HG02943 (cell line): ENCODE results near the gene WWC2.
A peak's percentile ranks its signal among the peaks of the same experiment; 100 is the strongest.

Source experiments
- ATAC-seq: cut with Tn5 transposase; IDR thresholded peaks from one replicate; pipeline ENCODE4 v1.9.1; 2021; ENCODE audit warnings: mild to moderate bottlenecking, low read depth, moderate library complexity; ENCODE audit not compliant: unreplicated experiment

Gene WWC2

GRCh38 chr4:183098723-183099536 lies at the start of gene WWC2:
Gene WWC2, plus strand, starts transcription at chr4:183099257. Its CDS starts 235 bp downstream, at chr4:183099492.
- ATAC-seq = peak; percentile 68

GRCh38 chr4:183053681-183054080 lies 45.4 kb upstream of the WWC2 start:
- no peak for ATAC-seq

- no peak for ATAC-seq
Measured at GRCh38 chr4:183057255-183057654, 41.8 kb upstream of the WWC2 start.

- ATAC-seq = no peak
Measured at GRCh38 chr4:183059797-183060196, 39.3 kb upstream of the WWC2 start.

DNA sequence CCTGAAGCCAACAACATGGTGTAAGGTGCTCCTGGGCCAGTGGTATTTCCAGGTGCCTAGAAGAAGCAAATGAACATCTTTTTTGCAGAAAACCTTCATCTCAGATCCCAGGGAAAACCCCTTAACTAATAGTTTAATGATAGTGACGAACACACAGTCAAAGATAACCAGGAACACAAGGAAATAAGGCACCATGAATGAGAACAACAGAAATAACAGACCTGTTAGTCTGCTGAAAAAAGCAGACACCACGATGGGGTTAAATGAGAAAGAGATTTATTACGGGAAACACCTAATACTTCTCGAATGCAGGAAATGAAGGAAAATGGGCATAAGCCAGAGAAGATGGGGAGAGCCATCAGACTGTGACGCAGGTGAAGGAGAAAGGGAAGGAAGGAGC lies 30.6 kb upstream of the WWC2 start:
- ATAC-seq = no peak

DNA sequence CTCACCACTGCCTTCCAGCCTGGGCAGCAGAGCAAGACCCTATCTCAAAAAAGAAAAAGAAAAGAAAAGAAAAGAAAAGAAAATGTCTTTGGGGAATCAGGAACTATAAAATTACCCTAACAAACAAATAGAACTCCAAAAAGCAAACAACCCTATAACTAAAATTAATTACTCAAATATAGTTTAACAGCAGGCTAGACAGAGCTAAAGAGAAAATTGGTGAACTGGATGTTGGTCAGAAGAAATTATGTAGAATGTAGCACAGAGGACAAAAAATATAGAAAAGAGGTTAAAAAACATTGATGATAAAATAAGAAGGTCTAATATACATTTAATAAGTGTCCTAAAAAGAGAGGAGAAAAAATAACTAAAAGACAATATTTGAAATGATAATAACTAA lies 27.8 kb upstream of the WWC2 start:
- no peak for ATAC-seq

GRCh38 chr4:183072176-183072575 lies 26.9 kb upstream of the WWC2 start:
- ATAC-seq = no peak

- ATAC-seq = no peak
Measured at GRCh38 chr4:183073838-183074145, 25.3 kb upstream of the WWC2 start.

GRCh38 chr4:183074288-183074990 lies 24.6 kb upstream of the WWC2 start:
- ATAC-seq = no peak

GRCh38 chr4:183078634-183079033 lies 20.4 kb upstream of the WWC2 start:
- no peak for ATAC-seq

DNA sequence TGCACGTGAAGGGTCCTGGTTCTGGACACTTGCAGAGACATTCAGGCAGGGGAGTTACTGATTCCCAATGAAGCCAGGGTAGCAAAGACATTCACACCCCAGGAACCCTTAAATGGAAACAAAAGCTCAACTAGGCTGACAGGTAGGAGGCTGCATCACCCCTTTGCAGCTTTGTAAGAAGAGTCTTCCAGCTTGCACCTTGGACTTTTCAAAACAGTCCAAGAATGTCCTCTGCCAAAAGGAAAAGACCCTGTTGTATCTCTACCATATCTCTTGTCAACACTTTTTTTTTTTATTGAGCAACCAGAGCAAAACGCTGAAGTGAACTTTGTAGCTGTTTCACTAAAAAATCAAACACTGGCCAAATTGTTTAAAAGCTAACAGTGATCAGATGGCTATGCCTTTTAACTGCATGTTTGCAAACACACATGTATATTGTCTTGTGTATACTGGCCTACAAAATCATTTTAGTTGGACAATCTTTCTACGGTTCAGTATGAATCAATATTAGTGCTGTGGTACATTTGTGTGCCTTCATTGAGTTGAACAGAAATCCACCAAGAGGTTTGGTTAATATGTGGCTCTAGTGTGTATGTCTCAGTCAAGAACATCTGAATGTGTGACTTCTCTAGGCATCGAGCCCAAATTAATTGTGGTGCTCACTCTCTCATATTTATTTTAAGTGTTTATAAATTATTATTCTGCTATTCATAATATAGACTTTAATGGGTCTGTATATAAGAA lies 18.5 kb upstream of the WWC2 start:
- ATAC-seq = no peak

DNA sequence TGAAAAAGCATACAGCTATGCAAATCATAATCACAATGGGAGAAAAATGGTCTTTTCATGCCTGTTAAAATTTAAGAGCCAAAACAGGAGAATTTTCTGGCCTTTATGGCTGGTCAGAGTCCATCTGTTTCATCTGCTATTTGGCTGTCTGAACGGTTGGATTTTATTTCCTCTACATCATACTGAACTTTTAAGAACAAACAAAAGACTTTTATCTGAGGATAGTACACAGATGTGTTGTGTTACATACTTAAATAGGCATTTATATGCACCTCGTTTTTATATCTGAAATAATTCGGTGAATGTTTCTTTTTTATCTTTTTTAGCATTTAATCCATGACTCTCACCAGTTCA lies 18.0 kb upstream of the WWC2 start:
- no peak for ATAC-seq

- ATAC-seq = no peak
Measured at GRCh38 chr4:183082053-183082452, 17.0 kb upstream of the WWC2 start.

DNA sequence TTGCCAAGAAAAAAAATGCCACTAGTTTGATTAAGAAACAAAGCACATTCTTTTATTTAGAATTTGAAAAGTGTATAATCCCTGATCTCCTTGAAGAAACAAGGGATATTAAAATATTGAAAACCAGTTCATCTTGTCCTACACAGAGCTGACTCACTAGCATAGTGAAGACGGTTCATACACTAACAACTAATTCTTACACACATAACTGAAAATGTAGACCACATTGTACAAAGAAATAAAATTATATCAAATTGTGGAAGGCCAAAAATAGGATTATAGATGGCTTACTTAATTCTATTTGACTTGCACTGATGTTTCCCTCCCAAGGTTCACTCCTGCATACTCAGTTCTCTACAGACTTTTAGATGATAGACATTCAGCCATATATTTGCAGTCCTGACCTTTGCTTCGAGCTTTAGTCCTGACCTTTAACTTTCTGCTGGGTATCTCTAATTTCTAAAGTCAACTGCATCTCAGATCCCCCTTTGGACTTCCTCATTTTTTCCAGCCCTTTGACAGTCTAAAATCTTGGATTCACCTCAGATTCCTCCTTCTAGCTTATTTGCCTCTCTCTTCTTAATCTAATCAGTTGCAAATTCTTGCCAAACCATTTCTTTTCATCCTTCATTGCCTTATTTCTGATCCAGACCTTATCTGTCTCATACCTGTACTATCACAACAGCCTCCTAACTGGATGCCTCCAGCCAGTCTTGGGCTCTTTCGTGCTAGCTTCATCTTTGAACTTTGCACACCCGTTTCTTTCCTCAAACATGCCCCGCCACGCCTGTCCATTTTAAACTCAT lies 4.5 kb upstream of the WWC2 start:
- ATAC-seq = no peak

GRCh38 chr4:183095199-183095512 lies 3.9 kb upstream of the WWC2 start:
- no peak for ATAC-seq

DNA sequence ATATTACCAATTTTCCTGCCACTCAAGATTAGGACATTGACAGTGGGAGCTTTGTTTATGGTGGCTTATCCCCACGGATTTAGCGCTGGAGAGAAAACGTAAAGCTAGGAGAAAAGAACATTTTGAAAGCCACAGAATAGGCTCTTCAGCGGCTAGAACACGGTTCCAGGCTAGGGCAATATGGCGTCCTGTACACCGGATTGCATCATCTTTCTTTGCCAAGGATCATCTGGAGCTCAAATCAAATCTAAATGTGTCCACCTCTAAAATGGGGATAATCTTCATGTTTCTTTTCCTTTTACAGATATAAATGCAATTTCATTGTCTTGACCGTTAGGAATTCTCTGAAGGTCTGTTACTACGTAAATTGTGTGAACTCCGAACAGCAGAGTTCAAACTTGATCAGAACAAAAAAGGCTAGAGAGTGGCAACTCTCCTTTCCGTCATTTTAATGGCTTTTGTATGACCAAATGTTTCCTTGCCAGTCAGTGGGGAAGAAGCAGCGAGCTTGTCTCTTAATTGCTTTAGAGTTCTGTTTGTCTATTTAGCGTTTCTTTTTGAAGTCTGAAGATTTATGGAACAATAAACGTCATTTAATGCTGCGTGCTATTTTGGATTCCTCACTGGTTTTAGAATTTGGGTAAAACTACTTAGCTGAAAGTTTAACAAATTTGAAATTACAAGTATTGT lies 2.6 kb upstream of the WWC2 start:
- ATAC-seq = no peak

- no peak for ATAC-seq
Measured at GRCh38 chr4:183097231-183098018, 1.6 kb upstream of the WWC2 start.

DNA sequence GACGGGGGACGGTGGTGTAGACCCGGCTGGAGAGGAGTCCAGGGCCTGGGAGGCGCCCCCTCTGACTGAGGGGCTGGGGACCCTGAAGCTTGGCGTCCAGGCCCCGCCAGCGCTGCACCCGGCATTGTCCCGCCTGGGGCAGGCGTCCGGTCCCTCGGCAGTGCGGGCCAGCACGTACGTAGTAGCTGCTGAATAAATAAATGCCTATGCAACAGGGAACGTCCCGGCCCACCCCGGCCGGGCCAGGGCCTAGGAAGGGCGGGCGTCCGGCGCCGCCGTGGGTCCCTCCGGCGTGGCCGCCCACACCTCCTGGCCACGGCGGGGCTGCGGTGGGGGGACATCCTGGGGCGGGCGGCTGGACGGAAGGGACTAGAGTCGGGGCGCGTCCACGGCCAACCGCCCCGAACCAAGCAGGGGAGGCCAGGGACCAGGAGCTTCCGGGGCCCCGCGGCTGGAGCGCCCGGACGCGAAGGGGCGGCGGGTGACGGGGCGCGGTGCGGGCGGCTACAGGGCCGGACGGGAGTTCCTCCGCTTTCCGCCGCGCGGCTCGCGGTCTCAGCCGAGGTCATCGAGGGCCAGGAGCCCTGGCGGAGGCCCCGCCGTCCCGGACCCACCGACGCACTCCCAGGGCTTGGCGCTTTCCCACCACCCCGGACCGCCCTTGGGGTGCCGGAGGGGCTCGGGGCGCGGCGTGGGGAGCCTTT lies 886 bp upstream of the WWC2 start:
- peak; percentile 36 for ATAC-seq
